HEK293 (cell line): ENCODE results near the gene RPS6KA2.

Experiments
- MYNN ChIP-seq: fragments of 450-650 bp; formaldehyde crosslinking; IDR thresholded peaks from 2 replicates; pipeline ENCODE4 v1.5.1; 2016; ENCODE audit warnings: missing biosample characterization, missing genetic modification characterization, borderline replicate concordance
- OVOL3 ChIP-seq: fragments of 450-650 bp; formaldehyde crosslinking; IDR thresholded peaks from 2 replicates; pipeline ENCODE4 v1.5.1; 2016; ENCODE audit warnings: missing biosample characterization, missing genetic modification characterization
- PRDM10 ChIP-seq: fragments of 450-650 bp; formaldehyde crosslinking; IDR thresholded peaks from 2 replicates; pipeline ENCODE4 v1.5.1; 2016; ENCODE audit warnings: missing biosample characterization, missing genetic modification characterization
- REST ChIP-seq: fragments of 450-650 bp; formaldehyde crosslinking; IDR thresholded peaks from 2 replicates; pipeline ENCODE4 v1.5.1; 2016; ENCODE audit warnings: missing biosample characterization, missing genetic modification characterization
- YY1 ChIP-seq: fragments of 450-650 bp; formaldehyde crosslinking; IDR thresholded peaks from 2 replicates; pipeline ENCODE4 v1.5.1; 2018; ENCODE audit warnings: missing biosample characterization, missing genetic modification characterization
- ZNF155 ChIP-seq: fragments of 450-650 bp; formaldehyde crosslinking; IDR thresholded peaks from 2 replicates; pipeline ENCODE4 v1.5.1; 2016; ENCODE audit warnings: missing biosample characterization, missing genetic modification characterization
- ZNF416 ChIP-seq: fragments of 450-650 bp; formaldehyde crosslinking; IDR thresholded peaks from 2 replicates; pipeline ENCODE4 v1.5.1; 2016; ENCODE audit warnings: missing biosample characterization, missing genetic modification characterization
- ZNF530 ChIP-seq: fragments of 450-650 bp; formaldehyde crosslinking; IDR thresholded peaks from 2 replicates; pipeline ENCODE4 v1.5.1; 2016; ENCODE audit warnings: low read depth, missing biosample characterization, missing genetic modification characterization
- TF ChIP-seq, protein P1 (sequence below): fragments of 450-650 bp; formaldehyde crosslinking; IDR thresholded peaks from 2 replicates; pipeline ENCODE4 v1.5.1; 2016; ENCODE audit warnings: missing biosample characterization, missing genetic modification characterization
- TF ChIP-seq, protein P2 (sequence below): fragments of 450-650 bp; formaldehyde crosslinking; IDR thresholded peaks from 2 replicates; pipeline ENCODE4 v1.5.1; 2016; ENCODE audit warnings: missing biosample characterization, missing genetic modification characterization, borderline replicate concordance
- TF ChIP-seq, protein P3 (sequence below): fragments of 450-650 bp; formaldehyde crosslinking; IDR thresholded peaks from 2 replicates; pipeline ENCODE4 v1.5.1; 2017; ENCODE audit warnings: missing biosample characterization, mild to moderate bottlenecking, missing genetic modification characterization, moderate library complexity
- TF ChIP-seq, protein P4 (sequence below): fragments of 450-650 bp; formaldehyde crosslinking; IDR thresholded peaks from 2 replicates; pipeline ENCODE4 v1.5.1; 2016; ENCODE audit warnings: missing biosample characterization, missing genetic modification characterization
- TF ChIP-seq, protein P5 (sequence below): fragments of 450-650 bp; formaldehyde crosslinking; IDR thresholded peaks from 2 replicates; pipeline ENCODE4 v1.5.1; 2016; ENCODE audit warnings: missing biosample characterization, missing genetic modification characterization, low read depth

DNA sequence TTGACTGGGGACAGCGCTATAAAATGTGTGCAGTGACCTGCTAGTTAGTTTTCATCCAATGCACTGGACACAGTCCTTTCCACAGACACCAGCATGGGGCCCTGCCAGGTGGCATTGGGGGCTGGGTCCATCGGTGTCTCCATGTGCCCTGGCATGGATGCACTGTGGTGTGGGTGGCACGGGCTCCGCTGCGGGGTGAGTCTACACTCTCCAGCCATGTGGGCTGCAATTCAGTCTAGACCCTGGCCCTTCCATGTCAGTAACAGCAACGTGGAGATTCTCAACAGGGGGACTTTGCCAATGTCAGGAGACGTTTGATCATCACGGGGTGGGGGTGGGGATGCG is 140.5 kb downstream of the RPS6KA2 start:
- no peak for TF ChIP-seq MYNN (tag by site-specific recombination)
- TF ChIP-seq PRDM10 (tag by site-specific recombination) = no peak
- TF ChIP-seq ZNF530 = no peak
- TF ChIP-seq OVOL3 (tag by site-specific recombination) = no peak
- no peak for TF ChIP-seq ZNF155
- TF ChIP-seq, protein P1, sequence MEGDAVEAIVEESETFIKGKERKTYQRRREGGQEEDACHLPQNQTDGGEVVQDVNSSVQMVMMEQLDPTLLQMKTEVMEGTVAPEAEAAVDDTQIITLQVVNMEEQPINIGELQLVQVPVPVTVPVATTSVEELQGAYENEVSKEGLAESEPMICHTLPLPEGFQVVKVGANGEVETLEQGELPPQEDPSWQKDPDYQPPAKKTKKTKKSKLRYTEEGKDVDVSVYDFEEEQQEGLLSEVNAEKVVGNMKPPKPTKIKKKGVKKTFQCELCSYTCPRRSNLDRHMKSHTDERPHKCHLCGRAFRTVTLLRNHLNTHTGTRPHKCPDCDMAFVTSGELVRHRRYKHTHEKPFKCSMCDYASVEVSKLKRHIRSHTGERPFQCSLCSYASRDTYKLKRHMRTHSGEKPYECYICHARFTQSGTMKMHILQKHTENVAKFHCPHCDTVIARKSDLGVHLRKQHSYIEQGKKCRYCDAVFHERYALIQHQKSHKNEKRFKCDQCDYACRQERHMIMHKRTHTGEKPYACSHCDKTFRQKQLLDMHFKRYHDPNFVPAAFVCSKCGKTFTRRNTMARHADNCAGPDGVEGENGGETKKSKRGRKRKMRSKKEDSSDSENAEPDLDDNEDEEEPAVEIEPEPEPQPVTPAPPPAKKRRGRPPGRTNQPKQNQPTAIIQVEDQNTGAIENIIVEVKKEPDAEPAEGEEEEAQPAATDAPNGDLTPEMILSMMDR = no peak
- TF ChIP-seq, protein P2, sequence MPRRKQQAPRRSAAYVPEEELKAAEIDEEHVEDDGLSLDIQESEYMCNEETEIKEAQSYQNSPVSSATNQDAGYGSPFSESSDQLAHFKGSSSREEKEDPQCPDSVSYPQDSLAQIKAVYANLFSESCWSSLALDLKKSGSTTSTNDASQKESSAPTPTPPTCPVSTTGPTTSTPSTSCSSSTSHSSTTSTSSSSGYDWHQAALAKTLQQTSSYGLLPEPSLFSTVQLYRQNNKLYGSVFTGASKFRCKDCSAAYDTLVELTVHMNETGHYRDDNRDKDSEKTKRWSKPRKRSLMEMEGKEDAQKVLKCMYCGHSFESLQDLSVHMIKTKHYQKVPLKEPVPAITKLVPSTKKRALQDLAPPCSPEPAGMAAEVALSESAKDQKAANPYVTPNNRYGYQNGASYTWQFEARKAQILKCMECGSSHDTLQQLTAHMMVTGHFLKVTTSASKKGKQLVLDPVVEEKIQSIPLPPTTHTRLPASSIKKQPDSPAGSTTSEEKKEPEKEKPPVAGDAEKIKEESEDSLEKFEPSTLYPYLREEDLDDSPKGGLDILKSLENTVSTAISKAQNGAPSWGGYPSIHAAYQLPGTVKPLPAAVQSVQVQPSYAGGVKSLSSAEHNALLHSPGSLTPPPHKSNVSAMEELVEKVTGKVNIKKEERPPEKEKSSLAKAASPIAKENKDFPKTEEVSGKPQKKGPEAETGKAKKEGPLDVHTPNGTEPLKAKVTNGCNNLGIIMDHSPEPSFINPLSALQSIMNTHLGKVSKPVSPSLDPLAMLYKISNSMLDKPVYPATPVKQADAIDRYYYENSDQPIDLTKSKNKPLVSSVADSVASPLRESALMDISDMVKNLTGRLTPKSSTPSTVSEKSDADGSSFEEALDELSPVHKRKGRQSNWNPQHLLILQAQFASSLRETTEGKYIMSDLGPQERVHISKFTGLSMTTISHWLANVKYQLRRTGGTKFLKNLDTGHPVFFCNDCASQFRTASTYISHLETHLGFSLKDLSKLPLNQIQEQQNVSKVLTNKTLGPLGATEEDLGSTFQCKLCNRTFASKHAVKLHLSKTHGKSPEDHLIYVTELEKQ = no peak
- TF ChIP-seq, protein P3, sequence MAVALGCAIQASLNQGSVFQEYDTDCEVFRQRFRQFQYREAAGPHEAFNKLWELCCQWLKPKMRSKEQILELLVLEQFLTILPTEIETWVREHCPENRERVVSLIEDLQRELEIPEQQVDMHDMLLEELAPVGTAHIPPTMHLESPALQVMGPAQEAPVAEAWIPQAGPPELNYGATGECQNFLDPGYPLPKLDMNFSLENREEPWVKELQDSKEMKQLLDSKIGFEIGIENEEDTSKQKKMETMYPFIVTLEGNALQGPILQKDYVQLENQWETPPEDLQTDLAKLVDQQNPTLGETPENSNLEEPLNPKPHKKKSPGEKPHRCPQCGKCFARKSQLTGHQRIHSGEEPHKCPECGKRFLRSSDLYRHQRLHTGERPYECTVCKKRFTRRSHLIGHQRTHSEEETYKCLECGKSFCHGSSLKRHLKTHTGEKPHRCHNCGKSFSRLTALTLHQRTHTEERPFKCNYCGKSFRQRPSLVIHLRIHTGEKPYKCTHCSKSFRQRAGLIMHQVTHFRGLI (tag by site-specific recombination) = no peak
- TF ChIP-seq REST (tag by site-specific recombination) = no peak
- TF ChIP-seq ZNF416 (tag by site-specific recombination) = no peak
- TF ChIP-seq, protein P4, sequence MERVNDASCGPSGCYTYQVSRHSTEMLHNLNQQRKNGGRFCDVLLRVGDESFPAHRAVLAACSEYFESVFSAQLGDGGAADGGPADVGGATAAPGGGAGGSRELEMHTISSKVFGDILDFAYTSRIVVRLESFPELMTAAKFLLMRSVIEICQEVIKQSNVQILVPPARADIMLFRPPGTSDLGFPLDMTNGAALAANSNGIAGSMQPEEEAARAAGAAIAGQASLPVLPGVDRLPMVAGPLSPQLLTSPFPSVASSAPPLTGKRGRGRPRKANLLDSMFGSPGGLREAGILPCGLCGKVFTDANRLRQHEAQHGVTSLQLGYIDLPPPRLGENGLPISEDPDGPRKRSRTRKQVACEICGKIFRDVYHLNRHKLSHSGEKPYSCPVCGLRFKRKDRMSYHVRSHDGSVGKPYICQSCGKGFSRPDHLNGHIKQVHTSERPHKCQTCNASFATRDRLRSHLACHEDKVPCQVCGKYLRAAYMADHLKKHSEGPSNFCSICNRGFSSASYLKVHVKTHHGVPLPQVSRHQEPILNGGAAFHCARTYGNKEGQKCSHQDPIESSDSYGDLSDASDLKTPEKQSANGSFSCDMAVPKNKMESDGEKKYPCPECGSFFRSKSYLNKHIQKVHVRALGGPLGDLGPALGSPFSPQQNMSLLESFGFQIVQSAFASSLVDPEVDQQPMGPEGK (tag by site-specific recombination) = no peak
- no peak for TF ChIP-seq YY1 (tag by site-specific recombination)
- TF ChIP-seq, protein P5, sequence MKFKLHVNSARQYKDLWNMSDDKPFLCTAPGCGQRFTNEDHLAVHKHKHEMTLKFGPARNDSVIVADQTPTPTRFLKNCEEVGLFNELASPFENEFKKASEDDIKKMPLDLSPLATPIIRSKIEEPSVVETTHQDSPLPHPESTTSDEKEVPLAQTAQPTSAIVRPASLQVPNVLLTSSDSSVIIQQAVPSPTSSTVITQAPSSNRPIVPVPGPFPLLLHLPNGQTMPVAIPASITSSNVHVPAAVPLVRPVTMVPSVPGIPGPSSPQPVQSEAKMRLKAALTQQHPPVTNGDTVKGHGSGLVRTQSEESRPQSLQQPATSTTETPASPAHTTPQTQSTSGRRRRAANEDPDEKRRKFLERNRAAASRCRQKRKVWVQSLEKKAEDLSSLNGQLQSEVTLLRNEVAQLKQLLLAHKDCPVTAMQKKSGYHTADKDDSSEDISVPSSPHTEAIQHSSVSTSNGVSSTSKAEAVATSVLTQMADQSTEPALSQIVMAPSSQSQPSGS = no peak
